Thyroid gland (tissue), 4 donors: ENCODE results near the gene CFL1.
A peak's percentile ranks its signal among the peaks of the same experiment; 100 is the strongest.

ENCODE experiments used
- POLR2A ChIP-seq, 2 donors: fragments of 450-650 bp; IDR thresholded peaks; one replicate each; pipeline ENCODE4 v1.6.1; 2017; ENCODE audit warnings: antibody characterized with exemption in 2 of 2, mild to moderate bottlenecking in 2 of 2, moderate library complexity in 1 of 2
- TF ChIP-seq, protein P1 (sequence below), 6 experiments: fragments of 200-600 bp in 3 of 6; fragments of 450-650 bp in 3 of 6; sonication (generic) in 3 of 6; IDR thresholded peaks; one replicate each; pipeline ENCODE4 v1.5.1; 2016 to 2019; ENCODE audit warnings: antibody characterized with exemption in 6 of 6, mild to moderate bottlenecking in 2 of 6, inconsistent platforms in 1 of 6, moderate library complexity in 1 of 6

DNA sequence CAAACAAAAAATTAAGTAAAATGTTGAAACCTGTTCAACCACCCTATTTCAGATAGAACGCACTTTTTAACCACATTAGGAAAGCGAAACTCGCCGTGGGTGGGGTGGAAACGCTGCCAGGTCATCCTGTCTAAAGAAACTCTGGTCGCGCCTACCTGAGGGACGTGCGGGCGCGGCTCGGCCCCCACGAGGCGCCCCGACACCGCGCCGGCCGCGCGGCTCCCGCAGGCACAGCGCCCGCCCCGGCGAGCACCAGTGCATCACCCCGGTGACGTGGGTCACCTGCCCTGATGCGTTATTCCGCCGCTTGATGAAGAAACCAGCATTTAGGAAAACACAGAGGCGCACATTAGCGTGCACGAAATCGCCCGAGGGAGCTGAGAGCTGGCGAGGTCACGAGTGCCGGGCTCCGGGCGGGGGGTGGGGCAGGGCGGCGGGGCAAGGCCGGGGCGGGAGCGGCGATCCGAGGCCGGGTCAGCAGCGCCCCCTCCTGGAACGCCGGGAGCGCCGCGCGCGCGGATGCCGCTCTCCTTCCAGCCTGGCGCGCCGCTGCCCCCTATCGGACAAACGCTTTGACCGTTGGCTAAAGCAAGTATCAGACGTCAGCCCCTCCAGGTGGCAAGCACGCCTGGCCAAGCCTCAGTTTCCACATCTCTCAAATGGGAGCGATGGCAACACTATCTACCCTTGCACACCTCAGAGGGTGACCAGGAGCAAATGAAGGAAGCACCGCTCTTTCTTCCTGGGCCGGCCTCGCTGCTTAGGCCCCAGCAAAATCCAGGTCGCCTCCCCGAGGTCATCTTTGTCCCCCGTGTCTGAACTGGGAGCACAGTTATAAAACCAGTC is 39.9 kb downstream of the CFL1 start:
- TF ChIP-seq POLR2A (IDR thresholded peaks at IDR 0.05): peak in 1 of 2 donors; percentile 40
- TF ChIP-seq, protein P1, sequence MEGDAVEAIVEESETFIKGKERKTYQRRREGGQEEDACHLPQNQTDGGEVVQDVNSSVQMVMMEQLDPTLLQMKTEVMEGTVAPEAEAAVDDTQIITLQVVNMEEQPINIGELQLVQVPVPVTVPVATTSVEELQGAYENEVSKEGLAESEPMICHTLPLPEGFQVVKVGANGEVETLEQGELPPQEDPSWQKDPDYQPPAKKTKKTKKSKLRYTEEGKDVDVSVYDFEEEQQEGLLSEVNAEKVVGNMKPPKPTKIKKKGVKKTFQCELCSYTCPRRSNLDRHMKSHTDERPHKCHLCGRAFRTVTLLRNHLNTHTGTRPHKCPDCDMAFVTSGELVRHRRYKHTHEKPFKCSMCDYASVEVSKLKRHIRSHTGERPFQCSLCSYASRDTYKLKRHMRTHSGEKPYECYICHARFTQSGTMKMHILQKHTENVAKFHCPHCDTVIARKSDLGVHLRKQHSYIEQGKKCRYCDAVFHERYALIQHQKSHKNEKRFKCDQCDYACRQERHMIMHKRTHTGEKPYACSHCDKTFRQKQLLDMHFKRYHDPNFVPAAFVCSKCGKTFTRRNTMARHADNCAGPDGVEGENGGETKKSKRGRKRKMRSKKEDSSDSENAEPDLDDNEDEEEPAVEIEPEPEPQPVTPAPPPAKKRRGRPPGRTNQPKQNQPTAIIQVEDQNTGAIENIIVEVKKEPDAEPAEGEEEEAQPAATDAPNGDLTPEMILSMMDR (IDR thresholded peaks at IDR 0.05): peak; percentile 93 to 100 (median 99)
